SK-N-SH treated with all-trans-retinoic acid at 6 μM for 48 hours (cell line): ENCODE data around the gene CLDN2.
A peak's percentile ranks its signal among the peaks of the same experiment; 100 is the strongest.

Experiments
- ATAC-seq: fragments of 200-7000 bp; cut with Tn5 transposase; 3 replicates; pipeline ENCODE4 v1.9.1; 2020; ENCODE audit warnings: mild to moderate bottlenecking, moderate library complexity
- ARNTL ChIP-seq: fragments of 450-650 bp; formaldehyde crosslinking; IDR thresholded peaks from 2 replicates; pipeline ENCODE4 v1.5.0; 2020; ENCODE audit warnings: low read depth, mild to moderate bottlenecking, moderate library complexity, borderline replicate concordance
- BACH2 ChIP-seq: fragments of 250-450 bp; sonication (Bioruptor Pico); IDR thresholded peaks from 2 replicates; pipeline ENCODE4 v1.9.0; 2021; ENCODE audit warnings: mild to moderate bottlenecking, borderline replicate concordance
- CSDC2 ChIP-seq: fragments of 250-450 bp; sonication (Bioruptor Pico); IDR thresholded peaks from 2 replicates; pipeline ENCODE4 v1.5.0; 2020; ENCODE audit warnings: mild to moderate bottlenecking, moderate library complexity
- ESRRG ChIP-seq: fragments of 250-450 bp; sonication (Bioruptor Pico); IDR thresholded peaks from 2 replicates; pipeline ENCODE4 v1.6.1; 2021; ENCODE audit warnings: mild to moderate bottlenecking
- ISL1 ChIP-seq: fragments of 250-450 bp; sonication (Bioruptor Pico); IDR thresholded peaks from 2 replicates; pipeline ENCODE4 v2.1.2; 2022; ENCODE audit warnings: mild to moderate bottlenecking, moderate library complexity
- OSR1 ChIP-seq: fragments of 250-450 bp; sonication (Bioruptor Pico); IDR thresholded peaks from 2 replicates; pipeline ENCODE4 v1.8.0; 2022; ENCODE audit warnings: moderate library complexity, mild to moderate bottlenecking, inconsistent platforms
- PPARA ChIP-seq: fragments of 250-450 bp; sonication (Bioruptor Pico); IDR thresholded peaks from 2 replicates; pipeline ENCODE4 v1.5.0; 2020; ENCODE audit warnings: mild to moderate bottlenecking, borderline replicate concordance
- RARB ChIP-seq: fragments of 250-450 bp; sonication (Bioruptor Pico); IDR thresholded peaks from 2 replicates; pipeline ENCODE4 v1.8.0; 2021; ENCODE audit warnings: mild to moderate bottlenecking, moderate library complexity
- SNAI2 ChIP-seq: fragments of 250-450 bp; sonication (Bioruptor Pico); IDR thresholded peaks from 2 replicates; pipeline ENCODE4 v1.5.0; 2020; ENCODE audit warnings: mild to moderate bottlenecking, moderate library complexity
- TCF4 ChIP-seq: fragments of 250-450 bp; sonication (Bioruptor Pico); IDR thresholded peaks from 2 replicates; pipeline ENCODE4 v1.8.0; 2021; ENCODE audit warnings: mild to moderate bottlenecking, moderate library complexity, borderline replicate concordance
- TOX ChIP-seq: fragments of 250-450 bp; sonication (Bioruptor Pico); IDR thresholded peaks from 2 replicates; pipeline ENCODE4 v1.8.0; 2021; ENCODE audit warnings: mild to moderate bottlenecking, moderate library complexity, borderline replicate concordance
- ZC3H10 ChIP-seq: fragments of 250-450 bp; sonication (Bioruptor Pico); IDR thresholded peaks from 2 replicates; pipeline ENCODE4 v1.5.1; 2021; ENCODE audit warnings: mild to moderate bottlenecking, moderate library complexity
- ZFP3 ChIP-seq: fragments of 250-450 bp; sonication (Bioruptor Pico); IDR thresholded peaks from 2 replicates; pipeline ENCODE4 v1.5.0; 2020; ENCODE audit warnings: mild to moderate bottlenecking, moderate library complexity
- ZFP30 ChIP-seq: fragments of 450-650 bp; formaldehyde crosslinking; IDR thresholded peaks from 2 replicates; pipeline ENCODE4 v1.5.0; 2022; ENCODE audit warnings: mild to moderate bottlenecking, moderate library complexity
- ZNF565 ChIP-seq: fragments of 450-650 bp; formaldehyde crosslinking; conservative IDR thresholded peaks from 2 replicates; pipeline ENCODE4 v1.5.0; 2020; ENCODE audit warnings: low read depth, mild to moderate bottlenecking, moderate library complexity
- ZNF70 ChIP-seq: fragments of 450-650 bp; formaldehyde crosslinking; IDR thresholded peaks from 2 replicates; pipeline ENCODE4 v1.5.0; 2020; ENCODE audit warnings: mild to moderate bottlenecking, moderate library complexity
- ZNF8 ChIP-seq: fragments of 450-650 bp; formaldehyde crosslinking; IDR thresholded peaks from 2 replicates; pipeline ENCODE4 v1.5.0; 2020; ENCODE audit warnings: mild to moderate bottlenecking, moderate library complexity
- TF ChIP-seq, protein P1 (sequence below): fragments of 250-450 bp; sonication (Bioruptor Pico); IDR thresholded peaks from 2 replicates; pipeline ENCODE4 v1.5.0; 2020; ENCODE audit warnings: mild to moderate bottlenecking, moderate library complexity
- TF ChIP-seq, protein P2 (sequence below): fragments of 250-450 bp; sonication (Bioruptor Pico); IDR thresholded peaks from 2 replicates; pipeline ENCODE4 v1.5.1; 2020; ENCODE audit warnings: low read depth, mild to moderate bottlenecking, moderate library complexity
- TF ChIP-seq, protein P3 (sequence below): fragments of 250-450 bp; sonication (Bioruptor Pico); IDR thresholded peaks from 2 replicates; pipeline ENCODE4 v1.8.0; 2021; ENCODE audit warnings: low read depth, mild to moderate bottlenecking, moderate library complexity, borderline replicate concordance
- TF ChIP-seq, protein P4 (sequence below): fragments of 250-450 bp; sonication (Bioruptor Pico); IDR thresholded peaks from 2 replicates; pipeline ENCODE4 v1.8.0; 2020; ENCODE audit warnings: mild to moderate bottlenecking, moderate library complexity, borderline replicate concordance

The CLDN2 gene

DNA sequence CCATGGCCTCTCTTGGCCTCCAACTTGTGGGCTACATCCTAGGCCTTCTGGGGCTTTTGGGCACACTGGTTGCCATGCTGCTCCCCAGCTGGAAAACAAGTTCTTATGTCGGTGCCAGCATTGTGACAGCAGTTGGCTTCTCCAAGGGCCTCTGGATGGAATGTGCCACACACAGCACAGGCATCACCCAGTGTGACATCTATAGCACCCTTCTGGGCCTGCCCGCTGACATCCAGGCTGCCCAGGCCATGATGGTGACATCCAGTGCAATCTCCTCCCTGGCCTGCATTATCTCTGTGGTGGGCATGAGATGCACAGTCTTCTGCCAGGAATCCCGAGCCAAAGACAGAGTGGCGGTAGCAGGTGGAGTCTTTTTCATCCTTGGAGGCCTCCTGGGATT, 8.0 kb downstream of the CLDN2 start:
- TF ChIP-seq ZNF565 (CRISPR knock-in tag) (no peak), BACH2 (no peak), ESRRG (no peak), ARNTL (CRISPR knock-in tag) (no peak), PPARA (CRISPR knock-in tag) (no peak), OSR1 (CRISPR knock-in tag) (no peak), TOX (no peak), TCF4 (CRISPR knock-in tag) (no peak), ZC3H10 (CRISPR knock-in tag) (no peak), ZFP3 (CRISPR knock-in tag) (no peak), ZFP30 (CRISPR knock-in tag) (no peak), CSDC2 (CRISPR knock-in tag) (no peak), ZNF70 (CRISPR knock-in tag) (no peak)
- TF ChIP-seq, protein P1, sequence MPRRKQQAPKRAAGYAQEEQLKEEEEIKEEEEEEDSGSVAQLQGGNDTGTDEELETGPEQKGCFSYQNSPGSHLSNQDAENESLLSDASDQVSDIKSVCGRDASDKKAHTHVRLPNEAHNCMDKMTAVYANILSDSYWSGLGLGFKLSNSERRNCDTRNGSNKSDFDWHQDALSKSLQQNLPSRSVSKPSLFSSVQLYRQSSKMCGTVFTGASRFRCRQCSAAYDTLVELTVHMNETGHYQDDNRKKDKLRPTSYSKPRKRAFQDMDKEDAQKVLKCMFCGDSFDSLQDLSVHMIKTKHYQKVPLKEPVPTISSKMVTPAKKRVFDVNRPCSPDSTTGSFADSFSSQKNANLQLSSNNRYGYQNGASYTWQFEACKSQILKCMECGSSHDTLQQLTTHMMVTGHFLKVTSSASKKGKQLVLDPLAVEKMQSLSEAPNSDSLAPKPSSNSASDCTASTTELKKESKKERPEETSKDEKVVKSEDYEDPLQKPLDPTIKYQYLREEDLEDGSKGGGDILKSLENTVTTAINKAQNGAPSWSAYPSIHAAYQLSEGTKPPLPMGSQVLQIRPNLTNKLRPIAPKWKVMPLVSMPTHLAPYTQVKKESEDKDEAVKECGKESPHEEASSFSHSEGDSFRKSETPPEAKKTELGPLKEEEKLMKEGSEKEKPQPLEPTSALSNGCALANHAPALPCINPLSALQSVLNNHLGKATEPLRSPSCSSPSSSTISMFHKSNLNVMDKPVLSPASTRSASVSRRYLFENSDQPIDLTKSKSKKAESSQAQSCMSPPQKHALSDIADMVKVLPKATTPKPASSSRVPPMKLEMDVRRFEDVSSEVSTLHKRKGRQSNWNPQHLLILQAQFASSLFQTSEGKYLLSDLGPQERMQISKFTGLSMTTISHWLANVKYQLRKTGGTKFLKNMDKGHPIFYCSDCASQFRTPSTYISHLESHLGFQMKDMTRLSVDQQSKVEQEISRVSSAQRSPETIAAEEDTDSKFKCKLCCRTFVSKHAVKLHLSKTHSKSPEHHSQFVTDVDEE (CRISPR knock-in tag) = no peak
- TF ChIP-seq, protein P2, sequence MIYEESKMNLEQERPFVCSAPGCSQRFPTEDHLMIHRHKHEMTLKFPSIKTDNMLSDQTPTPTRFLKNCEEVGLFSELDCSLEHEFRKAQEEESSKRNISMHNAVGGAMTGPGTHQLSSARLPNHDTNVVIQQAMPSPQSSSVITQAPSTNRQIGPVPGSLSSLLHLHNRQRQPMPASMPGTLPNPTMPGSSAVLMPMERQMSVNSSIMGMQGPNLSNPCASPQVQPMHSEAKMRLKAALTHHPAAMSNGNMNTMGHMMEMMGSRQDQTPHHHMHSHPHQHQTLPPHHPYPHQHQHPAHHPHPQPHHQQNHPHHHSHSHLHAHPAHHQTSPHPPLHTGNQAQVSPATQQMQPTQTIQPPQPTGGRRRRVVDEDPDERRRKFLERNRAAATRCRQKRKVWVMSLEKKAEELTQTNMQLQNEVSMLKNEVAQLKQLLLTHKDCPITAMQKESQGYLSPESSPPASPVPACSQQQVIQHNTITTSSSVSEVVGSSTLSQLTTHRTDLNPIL (CRISPR knock-in tag) = no peak
- TF ChIP-seq, protein P3, sequence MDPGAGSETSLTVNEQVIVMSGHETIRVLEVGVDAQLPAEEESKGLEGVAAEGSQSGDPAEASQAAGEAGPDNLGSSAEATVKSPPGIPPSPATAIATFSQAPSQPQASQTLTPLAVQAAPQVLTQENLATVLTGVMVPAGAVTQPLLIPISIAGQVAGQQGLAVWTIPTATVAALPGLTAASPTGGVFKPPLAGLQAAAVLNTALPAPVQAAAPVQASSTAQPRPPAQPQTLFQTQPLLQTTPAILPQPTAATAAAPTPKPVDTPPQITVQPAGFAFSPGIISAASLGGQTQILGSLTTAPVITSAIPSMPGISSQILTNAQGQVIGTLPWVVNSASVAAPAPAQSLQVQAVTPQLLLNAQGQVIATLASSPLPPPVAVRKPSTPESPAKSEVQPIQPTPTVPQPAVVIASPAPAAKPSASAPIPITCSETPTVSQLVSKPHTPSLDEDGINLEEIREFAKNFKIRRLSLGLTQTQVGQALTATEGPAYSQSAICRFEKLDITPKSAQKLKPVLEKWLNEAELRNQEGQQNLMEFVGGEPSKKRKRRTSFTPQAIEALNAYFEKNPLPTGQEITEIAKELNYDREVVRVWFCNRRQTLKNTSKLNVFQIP (CRISPR knock-in tag) = no peak
- TF ChIP-seq, protein P4, sequence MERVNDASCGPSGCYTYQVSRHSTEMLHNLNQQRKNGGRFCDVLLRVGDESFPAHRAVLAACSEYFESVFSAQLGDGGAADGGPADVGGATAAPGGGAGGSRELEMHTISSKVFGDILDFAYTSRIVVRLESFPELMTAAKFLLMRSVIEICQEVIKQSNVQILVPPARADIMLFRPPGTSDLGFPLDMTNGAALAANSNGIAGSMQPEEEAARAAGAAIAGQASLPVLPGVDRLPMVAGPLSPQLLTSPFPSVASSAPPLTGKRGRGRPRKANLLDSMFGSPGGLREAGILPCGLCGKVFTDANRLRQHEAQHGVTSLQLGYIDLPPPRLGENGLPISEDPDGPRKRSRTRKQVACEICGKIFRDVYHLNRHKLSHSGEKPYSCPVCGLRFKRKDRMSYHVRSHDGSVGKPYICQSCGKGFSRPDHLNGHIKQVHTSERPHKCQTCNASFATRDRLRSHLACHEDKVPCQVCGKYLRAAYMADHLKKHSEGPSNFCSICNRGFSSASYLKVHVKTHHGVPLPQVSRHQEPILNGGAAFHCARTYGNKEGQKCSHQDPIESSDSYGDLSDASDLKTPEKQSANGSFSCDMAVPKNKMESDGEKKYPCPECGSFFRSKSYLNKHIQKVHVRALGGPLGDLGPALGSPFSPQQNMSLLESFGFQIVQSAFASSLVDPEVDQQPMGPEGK (CRISPR knock-in tag) = no peak
- TF ChIP-seq, all 23 proteins: peak for 0
- ATAC-seq = no peak

DNA sequence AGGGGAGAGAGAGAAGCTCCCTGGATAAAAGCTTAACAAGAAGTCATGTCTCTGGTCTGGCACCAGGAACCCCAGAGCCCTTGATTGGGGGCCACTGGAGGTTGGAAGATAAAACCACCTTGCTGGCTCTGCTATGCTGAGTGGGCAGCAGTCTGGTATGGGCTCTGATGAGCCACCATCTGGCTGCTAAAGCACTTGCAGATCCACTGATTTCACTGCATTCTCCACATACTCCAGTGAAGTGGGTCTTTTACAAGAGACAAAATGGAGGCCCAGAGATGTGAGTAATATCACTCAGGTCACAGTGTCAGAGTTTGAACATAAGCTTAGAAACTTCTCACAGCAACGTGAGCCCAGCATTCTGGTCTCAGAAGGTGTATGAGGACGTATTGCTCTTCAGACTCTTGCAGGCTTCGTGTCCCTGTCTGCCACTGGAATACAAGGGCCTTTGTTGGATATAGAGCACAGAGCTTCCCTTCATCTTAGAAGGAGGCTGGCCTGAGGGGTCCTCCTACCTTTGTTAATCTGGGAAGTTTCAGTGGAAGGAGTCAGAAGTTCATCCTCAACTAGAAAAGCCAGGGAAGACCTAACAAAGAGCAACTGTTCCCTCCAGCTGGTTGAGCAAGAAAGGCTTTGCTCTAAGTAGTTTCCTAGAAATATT, 11.8 kb downstream of the CLDN2 start:
- ATAC-seq = peak; percentile 39; the same call in 1 of the 3 replicates
- TF ChIP-seq, protein P3 (CRISPR knock-in tag) = no peak
- TF ChIP-seq ZFP3 (CRISPR knock-in tag) (no peak), BACH2 (no peak), TOX (no peak), ZNF70 (CRISPR knock-in tag) (no peak), ZC3H10 (CRISPR knock-in tag) (no peak), ISL1 (no peak)

DNA sequence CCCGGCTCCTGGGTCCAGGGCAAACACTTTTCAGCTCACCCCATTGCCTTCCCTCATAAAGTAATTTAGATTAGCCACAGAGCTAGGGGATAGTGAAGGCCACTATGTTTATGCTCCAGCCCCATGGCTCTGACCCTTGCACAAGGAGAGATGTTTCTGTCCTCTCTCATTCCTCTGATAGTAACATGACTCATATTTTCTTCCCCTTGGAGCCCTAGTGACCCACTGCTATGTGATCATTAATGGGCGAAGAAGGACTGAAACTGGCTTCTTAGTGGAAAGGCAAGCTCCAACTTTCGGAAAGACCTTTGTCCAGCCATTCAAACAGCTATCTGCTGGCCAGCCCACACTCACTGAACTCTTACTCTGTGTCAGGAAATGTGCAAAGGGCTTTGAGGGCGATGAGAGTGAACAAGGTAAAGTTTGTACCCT, 12.3 kb downstream of the CLDN2 start:
- ATAC-seq = no peak
- TF ChIP-seq ZNF8 (no peak), PPARA (CRISPR knock-in tag) (no peak), ZNF565 (CRISPR knock-in tag) (no peak), SNAI2 (CRISPR knock-in tag) (no peak), ZFP3 (CRISPR knock-in tag) (no peak), RARB (CRISPR knock-in tag) (no peak), OSR1 (CRISPR knock-in tag) (no peak)
- TF ChIP-seq, protein P3 (CRISPR knock-in tag) = no peak
- TF ChIP-seq, protein P4 (CRISPR knock-in tag) = no peak
- TF ChIP-seq, protein P1 (CRISPR knock-in tag) = no peak
